Hepatocyte (in vitro differentiated cells): Measurements from ENCODE around the gene TDRD1. TPM values are rescaled to one million over a fixed set of nuclear protein-coding genes. Genes with fewer than 3 reads are reported as not detected.

ENCODE experiments used
- DNase-seq: peaks from one replicate; pipeline ENCODE4 v3.0.0-alpha.2; 2016; ENCODE audit warnings: low spot score
- H2AFZ ChIP-seq: fragments of 200-600 bp; sonication (generic); 2 replicates; pipeline ENCODE4 v1.6.0; 2016; ENCODE audit warnings: antibody characterized with exemption, mild to moderate bottlenecking
- H3K27ac ChIP-seq: fragments of 200-600 bp; sonication (generic); 2 replicates; pipeline ENCODE4 v1.5.1; 2016; ENCODE audit warnings: mild to moderate bottlenecking
- H3K27me3 ChIP-seq: fragments of 200-600 bp; sonication (generic); 2 replicates; pipeline ENCODE4 v1.6.1; 2016
- H3K36me3 ChIP-seq: fragments of 200-600 bp; sonication (generic); replicated peaks from 2 replicates; pipeline ENCODE4 v1.5.1; 2016; ENCODE audit warnings: low read depth; ENCODE audit not compliant: insufficient read depth
- H3K4me1 ChIP-seq: fragments of 200-600 bp; sonication (generic); 2 replicates; pipeline ENCODE4 v1.5.1; 2016; ENCODE audit warnings: mild to moderate bottlenecking, moderate library complexity; ENCODE audit not compliant: insufficient read depth
- H3K4me2 ChIP-seq: fragments of 200-600 bp; sonication (generic); 2 replicates; pipeline ENCODE4 v1.6.0; 2016
- H3K4me3 ChIP-seq: fragments of 200-600 bp; sonication (generic); 2 replicates; pipeline ENCODE4 v1.5.1; 2016; ENCODE audit warnings: mild to moderate bottlenecking
- H3K79me2 ChIP-seq: fragments of 200-600 bp; sonication (generic); 2 replicates; pipeline ENCODE4 v1.6.0; 2017; ENCODE audit warnings: mild to moderate bottlenecking
- H3K9me2 ChIP-seq: fragments of 200-600 bp; sonication (generic); replicated peaks from 2 replicates; pipeline ENCODE4 v1.6.0; 2017; ENCODE audit warnings: mild to moderate bottlenecking; ENCODE audit not compliant: insufficient read depth
- H3K9me3 ChIP-seq: fragments of 200-600 bp; sonication (generic); 2 replicates; pipeline ENCODE4 v1.5.1; 2016; ENCODE audit warnings: low read depth, mild to moderate bottlenecking
- H4K20me1 ChIP-seq: fragments of 200-600 bp; sonication (generic); 2 replicates; pipeline ENCODE4 v1.6.0; 2016; ENCODE audit warnings: mild to moderate bottlenecking; ENCODE audit not compliant: insufficient read depth, poor library complexity, severe bottlenecking
- CTCF ChIP-seq: fragments of 200-600 bp; sonication (generic); IDR thresholded peaks from 2 replicates; pipeline ENCODE4 v1.5.1; 2016; ENCODE audit warnings: antibody characterized with exemption, mild to moderate bottlenecking; ENCODE audit not compliant: poor library complexity
- EZH2 ChIP-seq: fragments of 200-600 bp; sonication (generic); IDR thresholded peaks from 2 replicates; pipeline ENCODE4 v1.6.1; 2016; ENCODE audit warnings: antibody characterized with exemption, mild to moderate bottlenecking, borderline replicate concordance
- EZH2phosphoT487 ChIP-seq: fragments of 200-600 bp; sonication (generic); IDR thresholded peaks from one replicate; pipeline ENCODE4 v1.6.1; 2018; ENCODE audit warnings: antibody characterized with exemption, mild to moderate bottlenecking, low read depth, moderate library complexity; ENCODE audit not compliant: unreplicated experiment, severe bottlenecking
- WGBS: methylation state at CpG from one replicate; pipeline ENCODE4 v1.1.6; 2016; ENCODE audit warnings: low lambda C conversion rate; ENCODE audit errors: missing lambda C conversion rate; 5-methylcytosine and 5-hydroxymethylcytosine counted together
- polyA plus RNA-seq: library from polyadenylated mRNA; unstranded; fragments of >200 nt; fragmentation: Nextera tagmentation; extraction: Ambion mirVana; gene quantifications from 2 replicates; pipeline ENCODE4 v1.2.1, GENCODE V29; 2016
- total RNA-seq: library from RNA; depleted of rRNA; stranded (reverse); fragments of >200 nt; gene quantifications from 2 replicates; pipeline ENCODE4 v1.2.3, GENCODE V29; 2014

The TDRD1 gene
- total and polyA plus RNA-seq, 2 experiments from 2014 or later, result not detected

DNA sequence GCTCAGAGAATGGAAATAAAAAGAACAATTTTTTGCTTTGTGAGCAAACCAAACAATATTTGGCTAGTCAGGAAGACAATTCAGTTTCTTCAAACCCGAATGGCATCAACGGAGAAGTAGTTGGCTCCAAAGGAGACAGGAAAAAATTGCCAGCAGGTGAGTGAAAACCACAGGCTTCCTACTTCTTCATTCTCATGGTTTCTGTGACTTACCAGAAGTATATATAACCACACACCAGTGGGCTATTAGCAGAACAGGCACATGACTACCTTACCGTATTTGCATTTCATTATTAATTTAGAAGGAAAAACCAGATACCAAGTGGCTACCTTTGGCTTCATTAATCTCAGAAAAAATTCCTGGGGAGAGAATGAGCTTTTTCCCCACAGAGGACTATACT, 8.8 kb downstream of the TDRD1 start:
- H3K9me3 ChIP-seq, result no peaks in the 10 kb centered on the region
- H3K4me1 ChIP-seq, result no peaks in the 10 kb centered on the region
- no peaks in the 10 kb centered on the region for H4K20me1 ChIP-seq
- no peak overlapping the region for H3K27ac ChIP-seq
- no peaks in the 10 kb centered on the region for H3K27me3 ChIP-seq
- no peak overlapping the region for H3K4me2 ChIP-seq
- H3K36me3 ChIP-seq, result no peaks in the 10 kb centered on the region
- H3K79me2 ChIP-seq, result no peaks in the 10 kb centered on the region
- TF ChIP-seq EZH2phosphoT487, result no peak
- TF ChIP-seq CTCF, result no peak
- TF ChIP-seq EZH2, result no peak
- H2AFZ ChIP-seq, result no peak overlapping the region
- 97% methylated on average over 3 of the region's 3 CpGs for WGBS
- H3K9me2 ChIP-seq, result no peaks in the 10 kb centered on the region
- no peak overlapping the region for H3K4me3 ChIP-seq
- no peak for DNase-seq

GRCh38 chr10:114188900-114189299, 9.7 kb downstream of the TDRD1 start:
- Histone ChIP-seq H3K4me3 (no peak overlapping the region), H3K79me2 (no peaks in the 10 kb centered on the region), H3K4me1 (no peaks in the 10 kb centered on the region), H4K20me1 (no peaks in the 10 kb centered on the region), H3K36me3 (no peaks in the 10 kb centered on the region), H3K9me3 (no peaks in the 10 kb centered on the region), H2AFZ (no peak overlapping the region), H3K4me2 (no peak overlapping the region), H3K27me3 (no peaks in the 10 kb centered on the region), H3K9me2 (no peaks in the 10 kb centered on the region), H3K27ac (no peak overlapping the region)
- TF ChIP-seq EZH2phosphoT487 (no peak), EZH2 (no peak), CTCF (no peak)
- no peak for DNase-seq
- 98% methylated on average over 3 of the region's 3 CpGs for WGBS

DNA sequence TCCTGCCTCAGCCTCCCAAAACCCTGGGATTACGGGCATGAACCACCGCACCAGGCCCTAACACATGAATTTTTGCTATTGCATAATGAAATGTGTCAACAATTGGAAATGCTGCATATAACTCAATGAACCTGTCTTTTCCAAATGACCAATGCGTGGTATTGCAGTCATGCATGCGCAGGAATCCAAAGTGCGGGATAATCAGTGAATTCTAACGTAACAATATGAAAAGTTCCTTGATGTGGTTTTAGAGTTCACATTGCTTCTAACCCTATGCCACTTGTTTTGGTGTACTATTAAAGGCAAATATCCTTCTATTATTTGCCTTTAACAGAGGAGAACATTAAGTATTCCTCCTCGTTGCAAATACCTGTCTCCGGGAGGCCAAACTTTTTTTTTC, 10.5 kb downstream of the TDRD1 start:
- no peaks in the 10 kb centered on the region for H3K4me1 ChIP-seq
- no peak overlapping the region for H3K4me3 ChIP-seq
- TF ChIP-seq EZH2phosphoT487 (no peak), EZH2 (no peak), CTCF (no peak)
- no peaks in the 10 kb centered on the region for H3K79me2 ChIP-seq
- H4K20me1 ChIP-seq, result no peaks in the 10 kb centered on the region
- no peaks in the 10 kb centered on the region for H3K36me3 ChIP-seq
- no peaks in the 10 kb centered on the region for H3K9me2 ChIP-seq
- H3K4me2 ChIP-seq, result no peak overlapping the region
- no peaks in the 10 kb centered on the region for H3K27me3 ChIP-seq
- H3K9me3 ChIP-seq, result no peaks in the 10 kb centered on the region
- no peak overlapping the region for H2AFZ ChIP-seq
- WGBS, result 94% methylated on average over 8 of the region's 8 CpGs
- DNase-seq, result no peak
- no peak overlapping the region for H3K27ac ChIP-seq

DNA sequence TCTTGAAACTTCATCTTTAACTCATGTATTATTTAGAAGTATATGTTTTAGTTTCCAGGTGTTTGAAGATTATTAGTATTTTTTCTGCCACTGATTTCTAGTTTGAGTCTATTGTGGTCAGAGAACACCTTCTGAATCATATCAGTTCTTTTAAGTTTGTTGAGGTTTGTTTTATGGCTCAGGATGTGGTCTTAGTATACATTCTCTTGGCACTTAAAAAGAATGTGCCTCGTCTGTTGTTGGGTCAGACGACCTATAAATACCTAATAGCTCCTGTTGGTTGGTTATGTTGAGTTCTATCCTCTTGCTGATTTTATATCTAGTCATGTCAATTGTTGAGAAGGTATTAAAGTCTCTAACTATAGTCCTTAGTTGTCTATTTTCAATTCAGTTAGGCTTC, 15.9 kb downstream of the TDRD1 start:
- H3K9me3 ChIP-seq, result no peaks in the 10 kb centered on the region
- no peaks in the 10 kb centered on the region for H3K36me3 ChIP-seq
- DNase-seq, result no peak
- no peaks in the 10 kb centered on the region for H4K20me1 ChIP-seq
- H2AFZ ChIP-seq, result no peak overlapping the region
- no peak overlapping the region for H3K27ac ChIP-seq
- H3K4me3 ChIP-seq, result no peak overlapping the region
- H3K4me2 ChIP-seq, result no peak overlapping the region
- no peaks in the 10 kb centered on the region for H3K79me2 ChIP-seq
- TF ChIP-seq EZH2, result no peak
- no peak for TF ChIP-seq CTCF
- no peak for TF ChIP-seq EZH2phosphoT487
- no peaks in the 10 kb centered on the region for H3K27me3 ChIP-seq
- WGBS, result 40% methylated on average over 2 of the region's 2 CpGs
- H3K9me2 ChIP-seq, result no peaks in the 10 kb centered on the region
- H3K4me1 ChIP-seq, result no peaks in the 10 kb centered on the region
